WTC11 (cell line): ENCODE results near the gene OXT.

Experiments
- NR3C1 ChIP-seq: sonication (generic); formaldehyde crosslinking; conservative IDR thresholded peaks from 2 replicates; pipeline ENCODE4 v1.8.1; 2023; ENCODE audit warnings: low read depth, mild to moderate bottlenecking, missing genetic modification reagents
- TF ChIP-seq, protein P1 (sequence below): fragments of 200-600 bp; IDR thresholded peaks from 2 replicates; pipeline ENCODE4 v1.8.0; 2022; ENCODE audit warnings: antibody characterized with exemption

GRCh38 chr20:3088031-3088430 lies 16.6 kb downstream of the OXT start:
- TF ChIP-seq, protein P1, sequence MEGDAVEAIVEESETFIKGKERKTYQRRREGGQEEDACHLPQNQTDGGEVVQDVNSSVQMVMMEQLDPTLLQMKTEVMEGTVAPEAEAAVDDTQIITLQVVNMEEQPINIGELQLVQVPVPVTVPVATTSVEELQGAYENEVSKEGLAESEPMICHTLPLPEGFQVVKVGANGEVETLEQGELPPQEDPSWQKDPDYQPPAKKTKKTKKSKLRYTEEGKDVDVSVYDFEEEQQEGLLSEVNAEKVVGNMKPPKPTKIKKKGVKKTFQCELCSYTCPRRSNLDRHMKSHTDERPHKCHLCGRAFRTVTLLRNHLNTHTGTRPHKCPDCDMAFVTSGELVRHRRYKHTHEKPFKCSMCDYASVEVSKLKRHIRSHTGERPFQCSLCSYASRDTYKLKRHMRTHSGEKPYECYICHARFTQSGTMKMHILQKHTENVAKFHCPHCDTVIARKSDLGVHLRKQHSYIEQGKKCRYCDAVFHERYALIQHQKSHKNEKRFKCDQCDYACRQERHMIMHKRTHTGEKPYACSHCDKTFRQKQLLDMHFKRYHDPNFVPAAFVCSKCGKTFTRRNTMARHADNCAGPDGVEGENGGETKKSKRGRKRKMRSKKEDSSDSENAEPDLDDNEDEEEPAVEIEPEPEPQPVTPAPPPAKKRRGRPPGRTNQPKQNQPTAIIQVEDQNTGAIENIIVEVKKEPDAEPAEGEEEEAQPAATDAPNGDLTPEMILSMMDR: no peak
- no peak for TF ChIP-seq NR3C1 (CRISPR knock-in tag)
